ENCODE measurements around the gene NAB2. TPM values are rescaled to one million over a fixed set of nuclear protein-coding genes. Genes with fewer than 3 reads are reported as not detected.

The NAB2 gene
- total and polyA plus RNA-seq, 10 donors = 9.0 to 25.0 (median 17.4) TPM

DNA sequence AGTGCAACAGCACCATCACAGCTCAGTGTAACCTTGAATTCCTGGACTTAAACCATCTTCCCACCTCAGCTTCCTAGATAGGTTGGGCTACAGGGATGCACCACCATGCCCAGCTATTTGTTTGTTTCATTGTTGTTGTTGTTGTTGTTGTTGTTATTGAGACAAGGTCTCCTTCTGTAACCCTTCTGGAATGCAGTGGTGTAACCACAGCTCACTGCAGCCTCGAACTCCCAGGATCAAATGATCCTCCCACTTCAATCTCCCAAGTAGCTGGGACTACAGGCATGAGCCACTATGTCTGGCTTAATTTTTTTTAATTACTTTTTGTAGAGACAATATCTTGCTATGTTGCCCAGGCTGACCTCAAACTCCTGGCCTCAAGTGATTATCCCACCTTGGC, 9.1 kb upstream of the NAB2 start:
- Histone ChIP-seq H3K9me3 (no peaks in the 10 kb centered on the region), H3K4me3 (no peak overlapping the region), H3K4me1 (peaks cover 12 to 36% (median 25%) of the 10 kb centered on the region in 6 donors), H3K36me3 (peaks cover 0 to 10% (median 0%) of the 10 kb centered on the region in 6 donors), H3K27ac (peak overlapping the region in 7 of 8 donors; percentile 85 to 91 (median 88)), H3K27me3 (replicated peaks in 1 of 7) (no peaks in the 10 kb centered on the region)
- 74 to 90% (median 84%) methylated on average over 1 of the region's 1 CpG for WGBS, 5 donors
- intact Hi-C loops (cut with DNase I; ENCODE audit: low total_unique reads) = no loop called here
- TF ChIP-seq, protein P1, sequence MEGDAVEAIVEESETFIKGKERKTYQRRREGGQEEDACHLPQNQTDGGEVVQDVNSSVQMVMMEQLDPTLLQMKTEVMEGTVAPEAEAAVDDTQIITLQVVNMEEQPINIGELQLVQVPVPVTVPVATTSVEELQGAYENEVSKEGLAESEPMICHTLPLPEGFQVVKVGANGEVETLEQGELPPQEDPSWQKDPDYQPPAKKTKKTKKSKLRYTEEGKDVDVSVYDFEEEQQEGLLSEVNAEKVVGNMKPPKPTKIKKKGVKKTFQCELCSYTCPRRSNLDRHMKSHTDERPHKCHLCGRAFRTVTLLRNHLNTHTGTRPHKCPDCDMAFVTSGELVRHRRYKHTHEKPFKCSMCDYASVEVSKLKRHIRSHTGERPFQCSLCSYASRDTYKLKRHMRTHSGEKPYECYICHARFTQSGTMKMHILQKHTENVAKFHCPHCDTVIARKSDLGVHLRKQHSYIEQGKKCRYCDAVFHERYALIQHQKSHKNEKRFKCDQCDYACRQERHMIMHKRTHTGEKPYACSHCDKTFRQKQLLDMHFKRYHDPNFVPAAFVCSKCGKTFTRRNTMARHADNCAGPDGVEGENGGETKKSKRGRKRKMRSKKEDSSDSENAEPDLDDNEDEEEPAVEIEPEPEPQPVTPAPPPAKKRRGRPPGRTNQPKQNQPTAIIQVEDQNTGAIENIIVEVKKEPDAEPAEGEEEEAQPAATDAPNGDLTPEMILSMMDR (IDR thresholded peaks at IDR 0.05 in 8 of 11, conservative IDR thresholded peaks at IDR 0.05 in 3 of 11) = no peak
- TF ChIP-seq POLR2A (IDR thresholded peaks at IDR 0.05) = no peak
- no peak for DNase-seq

DNA sequence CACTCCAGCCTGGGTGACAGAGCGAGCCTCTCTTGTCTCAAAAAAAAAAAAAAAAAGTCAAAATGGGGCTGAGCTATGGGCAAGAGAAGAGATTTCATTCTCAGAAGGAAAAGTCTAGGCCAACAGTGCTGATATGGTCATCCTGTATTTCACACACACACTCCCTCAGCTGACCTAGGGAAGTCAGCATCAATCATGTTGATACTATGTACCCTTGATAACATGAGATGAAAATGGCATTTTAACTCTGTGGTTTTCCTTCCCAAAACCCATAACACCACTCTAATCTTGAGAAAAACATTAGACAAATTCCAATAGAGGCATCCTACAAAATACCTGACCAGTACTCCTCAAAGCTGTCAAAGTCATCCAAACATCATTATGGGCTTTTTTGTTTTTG, 8.1 kb upstream of the NAB2 start:
- DNase-seq = no peak
- Histone ChIP-seq H3K27ac (no peak overlapping the region), H3K4me1 (peaks cover 14 to 41% (median 29%) of the 10 kb centered on the region in 6 donors), H3K9me3 (no peaks in the 10 kb centered on the region), H3K36me3 (peaks cover 0 to 7% (median 0%) of the 10 kb centered on the region in 6 donors), H3K27me3 (replicated peaks in 1 of 7) (no peaks in the 10 kb centered on the region), H3K4me3 (no peak overlapping the region)
- intact Hi-C loops (cut with DNase I; ENCODE audit: low total_unique reads) = no loop called here
- TF ChIP-seq POLR2A (IDR thresholded peaks at IDR 0.05) (no peak), POLR2AphosphoS5 (IDR thresholded peaks at IDR 0.05) (no peak)
- TF ChIP-seq, protein P1 (IDR thresholded peaks at IDR 0.05 in 8 of 11, conservative IDR thresholded peaks at IDR 0.05 in 3 of 11) = no peak
- WGBS, 5 donors = 97 to 100% (median 100%) methylated on average over 1 of the region's 1 CpG

DNA sequence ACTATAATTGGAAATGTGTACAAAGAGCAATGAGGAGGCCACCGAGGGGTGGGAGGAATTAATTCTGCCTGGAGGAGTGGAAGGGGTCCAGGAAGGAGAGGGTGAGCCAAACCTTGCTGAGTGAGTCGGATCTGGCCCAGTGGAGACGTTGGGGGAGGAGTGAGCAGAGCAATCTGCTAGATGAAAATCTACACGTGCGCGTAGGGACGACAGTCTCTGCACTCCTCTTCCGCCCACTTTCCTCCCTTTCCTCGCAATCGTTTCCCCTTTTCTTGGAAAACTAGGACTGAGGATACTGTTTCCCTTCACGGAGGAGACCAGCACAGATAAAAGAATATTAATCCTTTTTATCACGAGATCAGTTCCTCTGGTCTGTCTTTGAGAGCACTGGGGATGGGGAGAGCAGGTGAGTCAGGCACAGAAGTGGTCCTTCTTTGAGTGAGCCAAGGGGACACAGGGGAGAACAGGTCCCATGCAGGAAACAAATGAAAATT, 2.9 kb upstream of the NAB2 start:
- intact Hi-C loops (cut with DNase I; ENCODE audit: low total_unique reads) = no loop called here
- peak overlapping the region; percentile 94 to 99 (median 97) for H3K27ac ChIP-seq
- 11 to 24% (median 11%) methylated on average over 12 of the region's 12 CpGs for WGBS, 5 donors
- no peak for DNase-seq
- H3K36me3 ChIP-seq = peaks cover 0 to 4% (median 2%) of the 10 kb centered on the region in 6 donors
- H3K27me3 ChIP-seq (replicated peaks in 1 of 7) = no peaks in the 10 kb centered on the region
- TF ChIP-seq POLR2AphosphoS5 (IDR thresholded peaks at IDR 0.05) (no peak), POLR2A (IDR thresholded peaks at IDR 0.05) (no peak)
- TF ChIP-seq, protein P1 (IDR thresholded peaks at IDR 0.05 in 8 of 11, conservative IDR thresholded peaks at IDR 0.05 in 3 of 11) = no peak
- H3K4me1 ChIP-seq = peaks cover 17 to 51% (median 37%) of the 10 kb centered on the region in 6 donors
- peak overlapping the region in 7 of 8 donors; percentile 59 to 96 (median 84) for H3K4me3 ChIP-seq
- no peaks in the 10 kb centered on the region for H3K9me3 ChIP-seq

- H3K9me3 ChIP-seq = no peaks in the 10 kb centered on the region
- intact Hi-C loops (cut with DNase I; ENCODE audit: low total_unique reads) = no loop called here
- H3K27me3 ChIP-seq (replicated peaks in 1 of 7) = no peaks in the 10 kb centered on the region
- peaks cover 0 to 9% (median 7%) of the 10 kb centered on the region in 6 donors for H3K36me3 ChIP-seq
- 0 to 1% (median 1%) methylated on average over 14 of the region's 14 CpGs for WGBS, 5 donors
- TF ChIP-seq POLR2A (IDR thresholded peaks at IDR 0.05) = no peak
- TF ChIP-seq, protein P1 (IDR thresholded peaks at IDR 0.05 in 8 of 11, conservative IDR thresholded peaks at IDR 0.05 in 3 of 11) = peak in 3 of 11 experiments; percentile 20 to 38 (median 35)
- H3K4me1 ChIP-seq = peaks cover 17 to 56% (median 40%) of the 10 kb centered on the region in 6 donors
- DNase-seq = peak; percentile 90
- H3K27ac ChIP-seq = peak overlapping the region; percentile 94 to 99 (median 97)
- H3K4me3 ChIP-seq = peak overlapping the region; percentile 59 to 96 (median 82)
Observed at GRCh38 chr12:57086493-57087009, 2.4 kb upstream of the NAB2 start.

All from spleen (tissue), 11 donors.